Activated B cell treated with CpG ODN at 0.5 μM for 24 hours (primary cell): Measurements from ENCODE around the gene EQTN. TPM values are rescaled to one million over a fixed set of nuclear protein-coding genes. Genes with fewer than 3 reads are reported as not detected.

Experiments
- ATAC-seq: fragments of 200-7000 bp; cut with Tn5 transposase; one replicate; pipeline ENCODE4 v1.10.0; 2021; ENCODE audit warnings: low read depth, mild to moderate bottlenecking, moderate library complexity
- CTCF ChIA-PET: fragments of 350-600 bp; sonication (Branson Sonifier 250); formaldehyde crosslinking; loops from one replicate; lab custom pipeline; 2021; ENCODE audit warnings: antibody characterized with exemption; lab: Charles Lee
- POLR2A ChIA-PET: fragments of 350-600 bp; sonication (Branson Sonifier 250); formaldehyde crosslinking; loops from one replicate; lab custom pipeline; 2021; ENCODE audit warnings: antibody characterized with exemption; lab: Charles Lee
- DNase-seq: peaks from one replicate; pipeline ENCODE4 v3.0.0; 2022
- H3K27ac Mint-ChIP-seq: one replicate; pipeline ENCODE4 v1.8.0; 2020; ENCODE audit warnings: mixed read lengths
- H3K27me3 Mint-ChIP-seq: one replicate; pipeline ENCODE4 v1.8.0; 2021; ENCODE audit warnings: mixed read lengths
- H3K36me3 Mint-ChIP-seq: one replicate; pipeline ENCODE4 v1.8.0; 2021; ENCODE audit warnings: low read depth, mixed read lengths
- H3K4me1 Mint-ChIP-seq: one replicate; pipeline ENCODE4 v1.8.0; 2021; ENCODE audit warnings: mixed read lengths
- H3K4me3 Mint-ChIP-seq: one replicate; pipeline ENCODE4 v1.8.0; 2020; ENCODE audit warnings: mild to moderate bottlenecking, mixed read lengths
- H3K9me3 Mint-ChIP-seq: one replicate; pipeline ENCODE4 v1.8.0; 2020; ENCODE audit warnings: mixed read lengths
- CTCF ChIP-seq: fragments of 200-600 bp; IDR thresholded peaks from one replicate; pipeline ENCODE4 v1.8.0; 2022; ENCODE audit warnings: antibody characterized with exemption, mild to moderate bottlenecking
- intact Hi-C: fragments of 100-400 bp; cut with micrococcal nuclease; formaldehyde crosslinking; loops from one replicate; pipeline ENCODE4 v1.15.1; 2024
- total RNA-seq: library from RNA; stranded (reverse); gene quantifications from 2 replicates; pipeline ENCODE4 v1.2.3, GENCODE V29; 2022

Gene EQTN
- total RNA-seq, 1 donor from 2014 or later = not detected

DNA sequence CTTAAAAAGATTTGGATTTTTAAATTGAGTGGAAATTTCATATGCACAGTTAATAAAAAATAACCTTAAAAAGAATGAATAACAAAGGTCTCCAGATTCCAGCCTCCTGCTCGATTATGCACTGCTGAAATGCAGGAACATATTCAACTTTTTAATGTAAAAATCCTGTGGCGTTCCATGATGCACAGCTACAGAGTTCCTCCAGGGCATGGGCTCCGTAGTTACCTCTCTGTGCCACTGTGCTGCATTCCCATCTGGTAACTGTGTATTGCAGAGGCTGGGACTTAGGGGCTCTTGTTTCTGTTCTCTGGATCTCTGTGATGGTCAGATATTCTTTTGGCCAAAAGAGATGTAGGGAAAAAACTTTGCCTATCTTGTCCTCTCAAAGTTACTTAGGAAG is 31.5 kb upstream of the EQTN start:
- no peak for ATAC-seq
- H3K4me3 Mint-ChIP-seq = no peak overlapping the region
- ChIA-PET CTCF (interaction anchor here (1.1 to 11.1 kb wide), 2 partner anchors 203 to 219 kb away, joined by 3 to 201 read pairs; partner anchors contain the start of gene MOB3B), POLR2A (no interaction called here)
- H3K4me1 Mint-ChIP-seq = peaks cover 3% of the 10 kb centered on the region
- peaks cover 48% of the 10 kb centered on the region for H3K36me3 Mint-ChIP-seq
- TF ChIP-seq CTCF = no peak
- peaks cover 2% of the 10 kb centered on the region for H3K9me3 Mint-ChIP-seq
- DNase-seq = no peak
- intact Hi-C loops = no loop called here
- no peak overlapping the region for H3K27ac Mint-ChIP-seq
- no peaks in the 10 kb centered on the region for H3K27me3 Mint-ChIP-seq

GRCh38 chr9:27311184-27311583 is 14.2 kb upstream of the EQTN start:
- Mint-ChIP-seq H3K9me3 (no peaks in the 10 kb centered on the region), H3K27ac (no peak overlapping the region), H3K36me3 (no peaks in the 10 kb centered on the region), H3K4me1 (no peaks in the 10 kb centered on the region), H3K27me3 (no peaks in the 10 kb centered on the region), H3K4me3 (no peak overlapping the region)
- TF ChIP-seq CTCF = no peak
- ChIA-PET CTCF (interaction anchor here (1.3 kb wide), 1 partner anchor 22 kb away, joined by 3 read pairs; no protein-coding TSS in a partner anchor), POLR2A (no interaction called here)
- ATAC-seq (no peak), DNase-seq (no peak)
- intact Hi-C loops = no loop called here

DNA sequence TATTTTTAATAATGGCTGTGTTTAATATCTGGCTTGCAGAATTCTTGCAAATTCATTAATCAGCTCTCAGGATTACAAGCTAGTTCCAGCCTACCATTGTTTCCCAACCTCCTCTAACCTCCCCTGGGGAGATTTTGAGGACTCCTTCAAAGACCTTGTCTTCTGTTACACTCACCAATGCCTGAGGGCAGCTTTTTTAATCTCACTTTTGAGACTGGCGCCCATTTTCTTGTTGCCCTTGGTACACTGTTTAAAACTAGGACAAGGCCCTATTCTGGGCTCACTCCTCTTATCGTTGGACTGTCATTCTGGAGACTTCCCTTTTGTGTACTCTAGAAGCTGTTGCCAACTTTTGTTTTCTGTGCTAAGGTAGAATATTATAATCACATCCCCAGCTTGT is 13.6 kb upstream of the EQTN start:
- no peak for ATAC-seq
- intact Hi-C loops = no loop called here
- TF ChIP-seq CTCF = no peak
- Mint-ChIP-seq H3K4me1 (no peaks in the 10 kb centered on the region), H3K9me3 (no peaks in the 10 kb centered on the region), H3K4me3 (no peak overlapping the region), H3K36me3 (no peaks in the 10 kb centered on the region), H3K27ac (no peak overlapping the region), H3K27me3 (no peaks in the 10 kb centered on the region)
- CTCF ChIA-PET = interaction anchor here (1.3 kb wide), 1 partner anchor 22 kb away, joined by 3 read pairs; no protein-coding TSS in a partner anchor
- no peak for DNase-seq
- POLR2A ChIA-PET = no interaction called here

GRCh38 chr9:27308691-27309390 is 11.9 kb upstream of the EQTN start:
- no peaks in the 10 kb centered on the region for H3K36me3 Mint-ChIP-seq
- no peaks in the 10 kb centered on the region for H3K4me1 Mint-ChIP-seq
- intact Hi-C loops = no loop called here
- ChIA-PET POLR2A (no interaction called here), CTCF (no interaction called here)
- no peaks in the 10 kb centered on the region for H3K9me3 Mint-ChIP-seq
- no peak for TF ChIP-seq CTCF
- no peak overlapping the region for H3K4me3 Mint-ChIP-seq
- ATAC-seq = no peak
- peaks cover 2% of the 10 kb centered on the region for H3K27me3 Mint-ChIP-seq
- no peak overlapping the region for H3K27ac Mint-ChIP-seq
- DNase-seq = no peak

DNA sequence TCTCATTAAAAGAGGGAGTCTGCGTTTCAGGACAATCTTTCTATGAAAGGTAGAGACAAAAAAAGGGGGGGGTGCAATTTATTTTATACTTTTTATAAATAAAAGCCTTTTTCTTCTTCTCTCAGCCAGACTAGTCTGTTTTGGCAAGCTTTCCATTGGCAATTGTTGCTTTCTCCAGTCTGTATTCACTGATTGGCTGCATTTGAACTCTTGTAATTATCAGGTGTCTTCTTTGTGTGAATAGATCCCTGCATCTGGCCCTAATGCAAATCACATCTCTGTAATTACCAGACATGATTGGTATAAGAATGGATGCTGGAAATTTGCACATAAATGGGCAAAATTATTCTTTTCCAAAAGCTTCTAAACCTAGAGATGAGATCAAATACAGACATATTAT is 7.6 kb upstream of the EQTN start:
- no peaks in the 10 kb centered on the region for H3K36me3 Mint-ChIP-seq
- CTCF ChIA-PET = no interaction called here
- ATAC-seq = no peak
- intact Hi-C loops = no loop called here
- POLR2A ChIA-PET = no interaction called here
- H3K4me3 Mint-ChIP-seq = no peak overlapping the region
- no peak for DNase-seq
- no peaks in the 10 kb centered on the region for H3K4me1 Mint-ChIP-seq
- H3K9me3 Mint-ChIP-seq = no peaks in the 10 kb centered on the region
- no peak for TF ChIP-seq CTCF
- peaks cover 4% of the 10 kb centered on the region for H3K27me3 Mint-ChIP-seq
- no peak overlapping the region for H3K27ac Mint-ChIP-seq
